ENCODE data around the gene SPP2. TPM values are rescaled to one million over a fixed set of nuclear protein-coding genes. Genes with fewer than 3 reads are reported as not detected.
A peak's percentile ranks its signal among the peaks of the same experiment; 100 is the strongest.

SPP2 gene
- total and polyA plus RNA-seq, 4 donors = 0.22 to 0.51 (median 0.44) TPM; not detected in 1

- DNase-seq (ENCODE audit: low read depth in 4 of 6, low spot score in 6 of 6) = no peak
- Histone ChIP-seq H3K4me3 (ENCODE audit: low read depth, low read length) (no peak overlapping the region), H3K9me3 (ENCODE audit: control insufficient read depth, insufficient read depth, low read length) (no peaks in the 10 kb centered on the region), H3K36me3 (ENCODE audit: control insufficient read depth, insufficient read depth, low read length) (no peaks in the 10 kb centered on the region), H3K4me1 (ENCODE audit: control insufficient read depth, insufficient read depth, low read length) (no peaks in the 10 kb centered on the region), H3K27ac (ENCODE audit: low read depth, low read length) (no peak overlapping the region), H3K27me3 (ENCODE audit: control insufficient read depth, insufficient read depth, low read length) (no peaks in the 10 kb centered on the region)
- no CpG with 5 or more reads among the region's 2 CpGs for WGBS (ENCODE audit: insufficient coverage)
Measured at GRCh38 chr2:234020332-234020731, 30.2 kb upstream of the SPP2 start.

- Histone ChIP-seq H3K36me3 (ENCODE audit: control insufficient read depth, insufficient read depth, low read length) (no peaks in the 10 kb centered on the region), H3K4me3 (ENCODE audit: low read depth, low read length) (no peak overlapping the region), H3K27ac (ENCODE audit: low read depth, low read length) (no peak overlapping the region), H3K9me3 (ENCODE audit: control insufficient read depth, insufficient read depth, low read length) (no peaks in the 10 kb centered on the region), H3K4me1 (ENCODE audit: control insufficient read depth, insufficient read depth, low read length) (peaks cover 6% of the 10 kb centered on the region), H3K27me3 (ENCODE audit: control insufficient read depth, insufficient read depth, low read length) (peaks cover 2% of the 10 kb centered on the region)
- no peak for DNase-seq (ENCODE audit: low read depth in 4 of 6, low spot score in 6 of 6)
- 63% methylated on average over 1 of the region's 1 CpG for WGBS (ENCODE audit: insufficient coverage)
Measured at GRCh38 chr2:234022424-234022823, 28.1 kb upstream of the SPP2 start.

- Histone ChIP-seq H3K9me3 (ENCODE audit: control insufficient read depth, insufficient read depth, low read length) (no peaks in the 10 kb centered on the region), H3K4me3 (ENCODE audit: low read depth, low read length) (no peak overlapping the region), H3K4me1 (ENCODE audit: control insufficient read depth, insufficient read depth, low read length) (peaks cover 6% of the 10 kb centered on the region), H3K27ac (ENCODE audit: low read depth, low read length) (no peak overlapping the region), H3K36me3 (ENCODE audit: control insufficient read depth, insufficient read depth, low read length) (no peaks in the 10 kb centered on the region), H3K27me3 (ENCODE audit: control insufficient read depth, insufficient read depth, low read length) (peaks cover 2% of the 10 kb centered on the region)
- DNase-seq (ENCODE audit: low read depth in 4 of 6, low spot score in 6 of 6) = no peak
- 93% methylated on average over 21 of the region's 29 CpGs for WGBS (ENCODE audit: insufficient coverage)
Measured at GRCh38 chr2:234024304-234024703, 26.2 kb upstream of the SPP2 start.

GRCh38 chr2:234025466-234025865, 25.0 kb upstream of the SPP2 start:
- peak in 2 of 6 donors; percentile 6 to 75 for DNase-seq (ENCODE audit: low read depth in 4 of 6, low spot score in 6 of 6)
- no peak overlapping the region for H3K27ac ChIP-seq (ENCODE audit: low read depth, low read length)
- H3K4me1 ChIP-seq (ENCODE audit: control insufficient read depth, insufficient read depth, low read length) = peaks cover 6% of the 10 kb centered on the region
- no peak overlapping the region for H3K4me3 ChIP-seq (ENCODE audit: low read depth, low read length)
- H3K9me3 ChIP-seq (ENCODE audit: control insufficient read depth, insufficient read depth, low read length) = no peaks in the 10 kb centered on the region
- WGBS (ENCODE audit: insufficient coverage) = 7% methylated on average over 3 of the region's 10 CpGs
- H3K36me3 ChIP-seq (ENCODE audit: control insufficient read depth, insufficient read depth, low read length) = no peaks in the 10 kb centered on the region
- peaks cover 2% of the 10 kb centered on the region for H3K27me3 ChIP-seq (ENCODE audit: control insufficient read depth, insufficient read depth, low read length)

- peak in 2 of 6 donors; percentile 50 to 71 for DNase-seq (ENCODE audit: low read depth in 4 of 6, low spot score in 6 of 6)
- no peaks in the 10 kb centered on the region for H3K36me3 ChIP-seq (ENCODE audit: control insufficient read depth, insufficient read depth, low read length)
- H3K27me3 ChIP-seq (ENCODE audit: control insufficient read depth, insufficient read depth, low read length) = peaks cover 2% of the 10 kb centered on the region
- 8% methylated on average over 4 of the region's 5 CpGs for WGBS (ENCODE audit: insufficient coverage)
- H3K9me3 ChIP-seq (ENCODE audit: control insufficient read depth, insufficient read depth, low read length) = no peaks in the 10 kb centered on the region
- H3K27ac ChIP-seq (ENCODE audit: low read depth, low read length) = no peak overlapping the region
- H3K4me3 ChIP-seq (ENCODE audit: low read depth, low read length) = no peak overlapping the region
- peaks cover 6% of the 10 kb centered on the region for H3K4me1 ChIP-seq (ENCODE audit: control insufficient read depth, insufficient read depth, low read length)
Measured at GRCh38 chr2:234025891-234026401, 24.6 kb upstream of the SPP2 start.

- Histone ChIP-seq H3K36me3 (ENCODE audit: control insufficient read depth, insufficient read depth, low read length) (no peaks in the 10 kb centered on the region), H3K4me1 (ENCODE audit: control insufficient read depth, insufficient read depth, low read length) (peaks cover 6% of the 10 kb centered on the region), H3K4me3 (ENCODE audit: low read depth, low read length) (no peak overlapping the region), H3K9me3 (ENCODE audit: control insufficient read depth, insufficient read depth, low read length) (no peaks in the 10 kb centered on the region), H3K27ac (ENCODE audit: low read depth, low read length) (no peak overlapping the region), H3K27me3 (ENCODE audit: control insufficient read depth, insufficient read depth, low read length) (peaks cover 2% of the 10 kb centered on the region)
- DNase-seq (ENCODE audit: low read depth in 4 of 6, low spot score in 6 of 6) = no peak
- WGBS (ENCODE audit: insufficient coverage) = 98% methylated on average over 6 of the region's 10 CpGs
Measured at GRCh38 chr2:234026693-234027254, 23.7 kb upstream of the SPP2 start.

GRCh38 chr2:234027641-234028040, 22.9 kb upstream of the SPP2 start:
- no peak overlapping the region for H3K4me3 ChIP-seq (ENCODE audit: low read depth, low read length)
- H3K36me3 ChIP-seq (ENCODE audit: control insufficient read depth, insufficient read depth, low read length) = no peaks in the 10 kb centered on the region
- no peak overlapping the region for H3K27ac ChIP-seq (ENCODE audit: low read depth, low read length)
- no peaks in the 10 kb centered on the region for H3K9me3 ChIP-seq (ENCODE audit: control insufficient read depth, insufficient read depth, low read length)
- no peak for DNase-seq (ENCODE audit: low read depth in 4 of 6, low spot score in 6 of 6)
- WGBS (ENCODE audit: insufficient coverage) = no CpG with 5 or more reads among the region's 1 CpG
- peaks cover 2% of the 10 kb centered on the region for H3K27me3 ChIP-seq (ENCODE audit: control insufficient read depth, insufficient read depth, low read length)
- peaks cover 6% of the 10 kb centered on the region for H3K4me1 ChIP-seq (ENCODE audit: control insufficient read depth, insufficient read depth, low read length)

- no peak overlapping the region for H3K4me3 ChIP-seq (ENCODE audit: low read depth, low read length)
- no peaks in the 10 kb centered on the region for H3K36me3 ChIP-seq (ENCODE audit: control insufficient read depth, insufficient read depth, low read length)
- WGBS (ENCODE audit: insufficient coverage) = 94% methylated on average over 1 of the region's 4 CpGs
- peaks cover 2% of the 10 kb centered on the region for H3K27me3 ChIP-seq (ENCODE audit: control insufficient read depth, insufficient read depth, low read length)
- no peak overlapping the region for H3K27ac ChIP-seq (ENCODE audit: low read depth, low read length)
- DNase-seq (ENCODE audit: low read depth in 4 of 6, low spot score in 6 of 6) = no peak
- H3K4me1 ChIP-seq (ENCODE audit: control insufficient read depth, insufficient read depth, low read length) = peaks cover 6% of the 10 kb centered on the region
- H3K9me3 ChIP-seq (ENCODE audit: control insufficient read depth, insufficient read depth, low read length) = peaks cover 8% of the 10 kb centered on the region
Measured at GRCh38 chr2:234029150-234029733, 21.3 kb upstream of the SPP2 start.

GRCh38 chr2:234031207-234031606, 19.3 kb upstream of the SPP2 start:
- no peak for DNase-seq (ENCODE audit: low read depth in 4 of 6, low spot score in 6 of 6)
- H3K4me1 ChIP-seq (ENCODE audit: control insufficient read depth, insufficient read depth, low read length) = no peaks in the 10 kb centered on the region
- no CpG with 5 or more reads among the region's 2 CpGs for whole genome bisulfite sequencing (ENCODE audit: insufficient coverage)

GRCh38 chr2:234032279-234032856, 18.1 kb upstream of the SPP2 start:
- H3K27ac ChIP-seq (ENCODE audit: low read depth, low read length) = no peak overlapping the region
- WGBS (ENCODE audit: insufficient coverage) = 100% methylated on average over 1 of the region's 1 CpG
- no peaks in the 10 kb centered on the region for H3K27me3 ChIP-seq (ENCODE audit: control insufficient read depth, insufficient read depth, low read length)
- no peak for DNase-seq (ENCODE audit: low read depth in 4 of 6, low spot score in 6 of 6)
- no peak overlapping the region for H3K4me3 ChIP-seq (ENCODE audit: low read depth, low read length)
- H3K9me3 ChIP-seq (ENCODE audit: control insufficient read depth, insufficient read depth, low read length) = peaks cover 11% of the 10 kb centered on the region
- H3K4me1 ChIP-seq (ENCODE audit: control insufficient read depth, insufficient read depth, low read length) = no peaks in the 10 kb centered on the region
- H3K36me3 ChIP-seq (ENCODE audit: control insufficient read depth, insufficient read depth, low read length) = no peaks in the 10 kb centered on the region

More at GRCh38 chr2:234031207-234031606, 19.3 kb upstream of the SPP2 start:
- Histone ChIP-seq H3K9me3 (ENCODE audit: control insufficient read depth, insufficient read depth, low read length) (peaks cover 8% of the 10 kb centered on the region), H3K36me3 (ENCODE audit: control insufficient read depth, insufficient read depth, low read length) (no peaks in the 10 kb centered on the region), H3K27ac (ENCODE audit: low read depth, low read length) (no peak overlapping the region), H3K4me3 (ENCODE audit: low read depth, low read length) (no peak overlapping the region), H3K27me3 (ENCODE audit: control insufficient read depth, insufficient read depth, low read length) (no peaks in the 10 kb centered on the region)

Measured in spinal cord (tissue), 10 donors.